Gastroesophageal sphincter (tissue), 4 donors: ENCODE data around the gene INO80. TPM values are rescaled to one million over a fixed set of nuclear protein-coding genes. Genes with fewer than 3 reads are reported as not detected.

Source experiments
- ATAC-seq: fragments of 150-250 bp; one replicate; pipeline ENCODE4 v1.9.1; 2016; ENCODE audit warnings: mild to moderate bottlenecking, moderate library complexity
- H3K27ac ChIP-seq, 4 donors: fragments of 200-600 bp; sonication (generic) in 3 of 4; 1 replicate in 3 of 4; 2 replicates in 1 of 4; pipeline ENCODE4 v1.5.1; 2016 to 2019
- H3K27me3 ChIP-seq: fragments of 200-600 bp; sonication (generic); one replicate; pipeline ENCODE4 v1.5.1; 2019
- H3K36me3 ChIP-seq, 2 donors: fragments of 200-600 bp; sonication (generic); one replicate each; pipeline ENCODE4 v1.5.1; 2019; ENCODE audit warnings: control low read depth in 1 of 2
- H3K4me1 ChIP-seq, 3 donors: fragments of 200-600 bp; sonication (generic); 1 replicate in 2 of 3; 2 replicates in 1 of 3; pipeline ENCODE4 v1.5.1; 2016 to 2019; ENCODE audit warnings: control low read depth in 2 of 3
- H3K4me3 ChIP-seq, 2 donors: fragments of 200-600 bp; sonication (generic); one replicate each; pipeline ENCODE4 v1.5.1; 2019; ENCODE audit warnings: mild to moderate bottlenecking in 1 of 2, moderate library complexity in 1 of 2
- H3K9me3 ChIP-seq, 3 donors: fragments of 200-600 bp; sonication (generic); one replicate each; pipeline ENCODE4 v1.5.1; 2017 to 2019; ENCODE audit warnings: control low read depth in 2 of 3
- EP300 ChIP-seq: sonication (generic); formaldehyde crosslinking; IDR thresholded peaks from one replicate; pipeline ENCODE4 v1.6.1; 2017; ENCODE audit warnings: antibody characterized with exemption, mild to moderate bottlenecking
- POLR2A ChIP-seq, 2 donors: fragments of 450-650 bp; IDR thresholded peaks; one replicate each; pipeline ENCODE4 v1.6.1; 2017; ENCODE audit warnings: antibody characterized with exemption in 2 of 2, mild to moderate bottlenecking in 2 of 2, moderate library complexity in 1 of 2
- POLR2AphosphoS5 ChIP-seq: sonication (generic); formaldehyde crosslinking; IDR thresholded peaks from one replicate; pipeline ENCODE4 v1.6.1; 2017; ENCODE audit warnings: antibody characterized with exemption
- WGBS, 2 donors: methylation state at CpG; one replicate each; pipeline ENCODE4 v1.1.5; 2018; ENCODE audit warnings: low coverage in 1 of 2; 5-methylcytosine and 5-hydroxymethylcytosine counted together
- total RNA-seq, 4 donors: library from RNA; depleted of rRNA; stranded (reverse); fragments of >200 nt; gene quantifications; one replicate each; pipeline ENCODE4 v1.1.0, GENCODE V29; 2016
- TF ChIP-seq, protein P1 (sequence below), 4 experiments: fragments of 200-600 bp in 2 of 4; fragments of 450-650 bp in 2 of 4; sonication (generic) in 1 of 4; IDR thresholded peaks; one replicate each; pipeline ENCODE4 v1.5.1; 2017 to 2019; ENCODE audit warnings: antibody characterized with exemption in 4 of 4, mild to moderate bottlenecking in 2 of 4, moderate library complexity in 2 of 4

INO80 gene
- total RNA-seq, 4 donors from 2014 or later: 18.0 to 61.3 (median 32.2) TPM

DNA sequence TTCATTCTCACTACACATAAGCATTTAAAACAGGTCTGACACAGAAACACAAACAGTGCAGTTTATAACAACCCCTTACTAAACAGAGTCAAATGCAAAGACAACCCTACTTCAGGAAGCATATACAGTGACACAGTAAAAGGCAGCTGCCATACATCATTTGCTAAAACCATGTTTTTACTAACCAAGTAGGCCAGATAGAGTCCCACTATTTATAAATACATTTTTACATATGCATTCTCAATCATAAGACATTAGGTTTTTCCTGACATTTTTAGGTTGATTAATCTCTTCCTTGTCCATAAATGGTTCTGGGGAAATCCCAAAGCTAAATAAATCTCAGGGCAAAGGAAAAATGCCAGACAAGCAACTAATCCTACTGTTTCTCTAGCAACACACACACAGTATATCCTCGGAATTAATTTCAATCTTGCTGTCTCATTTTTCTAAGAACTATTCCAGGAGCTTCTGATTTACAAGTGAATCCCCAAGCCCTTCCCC lies 123.8 kb downstream of the INO80 start:
- H3K4me1 ChIP-seq: peaks cover 0 to 19% (median 6%) of the 10 kb centered on the region in 3 donors
- H3K27ac ChIP-seq: peak overlapping the region in 2 of 4 donors; percentile 27 to 35
- TF ChIP-seq POLR2AphosphoS5 (peak; percentile 17), EP300 (no peak)
- ATAC-seq: no peak
- H3K9me3 ChIP-seq: no peaks in the 10 kb centered on the region
- H3K4me3 ChIP-seq: no peak overlapping the region
- 8 to 27% methylated on average over 1 of the region's 1 CpG for WGBS, 2 donors
- H3K27me3 ChIP-seq: no peaks in the 10 kb centered on the region
- peaks cover 0 to 72% of the 10 kb centered on the region in 2 donors for H3K36me3 ChIP-seq

DNA sequence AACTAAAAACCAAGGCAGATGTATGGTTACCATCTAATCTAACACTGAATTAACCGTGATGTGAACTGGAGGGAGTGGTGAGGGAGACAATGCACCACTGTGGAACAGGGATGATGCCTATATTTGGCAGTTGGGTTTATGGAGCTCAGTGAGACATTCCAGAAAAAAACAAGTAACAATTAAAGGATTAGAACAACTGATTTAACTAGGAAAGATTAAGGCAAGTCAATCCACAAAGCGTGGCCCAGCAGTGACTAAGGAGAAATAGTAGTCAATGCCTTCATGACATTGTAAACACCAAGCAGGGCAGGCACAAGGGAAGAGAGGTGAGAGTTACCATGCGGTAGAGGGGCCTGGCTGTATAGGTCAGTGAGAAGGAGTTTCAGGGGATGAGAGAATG lies 124.7 kb downstream of the INO80 start:
- ATAC-seq: no peak

DNA sequence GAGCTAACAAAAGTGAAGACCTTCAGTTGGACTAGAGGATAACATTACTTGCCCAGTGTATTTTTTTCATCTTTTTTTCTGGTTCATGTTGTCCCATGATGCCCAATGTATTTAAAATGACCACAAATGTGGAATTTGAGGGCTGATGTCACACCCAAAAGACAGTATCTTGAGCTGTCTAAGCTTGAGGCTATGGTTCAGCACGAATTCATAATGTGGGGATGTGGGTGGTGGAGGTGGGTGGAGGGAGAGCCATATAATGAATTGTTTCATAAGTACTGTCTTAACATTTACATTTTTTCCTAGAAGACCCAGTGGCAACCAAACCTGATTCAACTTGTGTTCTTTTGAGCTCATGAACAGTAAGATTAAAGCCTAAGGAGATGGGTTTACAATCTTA lies 125.3 kb downstream of the INO80 start:
- H3K4me3 ChIP-seq: no peak overlapping the region
- H3K27ac ChIP-seq: no peak overlapping the region
- WGBS, 2 donors: 0% methylated on average over 1 of the region's 1 CpG
- peaks cover 0 to 72% of the 10 kb centered on the region in 2 donors for H3K36me3 ChIP-seq
- peaks cover 0 to 19% (median 6%) of the 10 kb centered on the region in 3 donors for H3K4me1 ChIP-seq
- no peaks in the 10 kb centered on the region for H3K27me3 ChIP-seq
- H3K9me3 ChIP-seq: no peaks in the 10 kb centered on the region
- no peak for ATAC-seq
- no peak for TF ChIP-seq POLR2AphosphoS5
- TF ChIP-seq EP300: no peak
- no peak for TF ChIP-seq POLR2A (IDR thresholded peaks at IDR 0.05)
- TF ChIP-seq, protein P1, sequence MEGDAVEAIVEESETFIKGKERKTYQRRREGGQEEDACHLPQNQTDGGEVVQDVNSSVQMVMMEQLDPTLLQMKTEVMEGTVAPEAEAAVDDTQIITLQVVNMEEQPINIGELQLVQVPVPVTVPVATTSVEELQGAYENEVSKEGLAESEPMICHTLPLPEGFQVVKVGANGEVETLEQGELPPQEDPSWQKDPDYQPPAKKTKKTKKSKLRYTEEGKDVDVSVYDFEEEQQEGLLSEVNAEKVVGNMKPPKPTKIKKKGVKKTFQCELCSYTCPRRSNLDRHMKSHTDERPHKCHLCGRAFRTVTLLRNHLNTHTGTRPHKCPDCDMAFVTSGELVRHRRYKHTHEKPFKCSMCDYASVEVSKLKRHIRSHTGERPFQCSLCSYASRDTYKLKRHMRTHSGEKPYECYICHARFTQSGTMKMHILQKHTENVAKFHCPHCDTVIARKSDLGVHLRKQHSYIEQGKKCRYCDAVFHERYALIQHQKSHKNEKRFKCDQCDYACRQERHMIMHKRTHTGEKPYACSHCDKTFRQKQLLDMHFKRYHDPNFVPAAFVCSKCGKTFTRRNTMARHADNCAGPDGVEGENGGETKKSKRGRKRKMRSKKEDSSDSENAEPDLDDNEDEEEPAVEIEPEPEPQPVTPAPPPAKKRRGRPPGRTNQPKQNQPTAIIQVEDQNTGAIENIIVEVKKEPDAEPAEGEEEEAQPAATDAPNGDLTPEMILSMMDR (IDR thresholded peaks at IDR 0.05): no peak

More for the DNA sequence above, 124.7 kb downstream of the INO80 start:
- H3K9me3 ChIP-seq: no peaks in the 10 kb centered on the region
- WGBS, 2 donors: 72 to 85% methylated on average over 3 of the region's 3 CpGs
- no peaks in the 10 kb centered on the region for H3K27me3 ChIP-seq
- H3K36me3 ChIP-seq: peaks cover 0 to 72% of the 10 kb centered on the region in 2 donors
- TF ChIP-seq POLR2A (IDR thresholded peaks at IDR 0.05) (no peak), POLR2AphosphoS5 (no peak), EP300 (no peak)
- TF ChIP-seq, protein P1 (IDR thresholded peaks at IDR 0.05): no peak
- H3K27ac ChIP-seq: no peak overlapping the region
- peaks cover 0 to 19% (median 6%) of the 10 kb centered on the region in 3 donors for H3K4me1 ChIP-seq
- H3K4me3 ChIP-seq: no peak overlapping the region

DNA sequence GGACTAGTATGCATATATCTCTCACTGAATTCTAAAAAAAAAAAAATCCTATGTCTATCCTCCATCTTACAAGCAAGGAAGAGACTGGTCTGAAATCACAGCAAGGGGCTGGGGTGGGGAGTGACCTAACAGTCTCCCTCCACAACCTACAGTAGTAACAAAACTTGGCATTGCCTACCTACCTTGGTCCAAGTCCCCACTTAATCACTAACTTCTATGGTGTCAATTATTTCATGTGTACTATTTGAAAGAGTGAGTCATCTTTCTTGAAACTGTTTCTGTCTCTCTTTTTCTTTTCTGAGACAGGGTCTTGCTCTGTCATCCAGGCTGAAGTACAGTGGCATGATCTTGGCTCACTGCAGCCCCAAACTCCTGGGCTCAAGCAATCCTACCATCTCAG lies 126.0 kb downstream of the INO80 start:
- TF ChIP-seq, protein P1 (IDR thresholded peaks at IDR 0.05): no peak
- no peak for TF ChIP-seq POLR2A (IDR thresholded peaks at IDR 0.05)
- TF ChIP-seq EP300: no peak
- TF ChIP-seq POLR2AphosphoS5: no peak
- H3K27me3 ChIP-seq: no peaks in the 10 kb centered on the region
- H3K4me3 ChIP-seq: no peak overlapping the region
- peaks cover 0 to 72% of the 10 kb centered on the region in 2 donors for H3K36me3 ChIP-seq
- ATAC-seq: no peak
- H3K4me1 ChIP-seq: peaks cover 0 to 19% (median 6%) of the 10 kb centered on the region in 3 donors
- H3K27ac ChIP-seq: no peak overlapping the region
- H3K9me3 ChIP-seq: no peaks in the 10 kb centered on the region

DNA sequence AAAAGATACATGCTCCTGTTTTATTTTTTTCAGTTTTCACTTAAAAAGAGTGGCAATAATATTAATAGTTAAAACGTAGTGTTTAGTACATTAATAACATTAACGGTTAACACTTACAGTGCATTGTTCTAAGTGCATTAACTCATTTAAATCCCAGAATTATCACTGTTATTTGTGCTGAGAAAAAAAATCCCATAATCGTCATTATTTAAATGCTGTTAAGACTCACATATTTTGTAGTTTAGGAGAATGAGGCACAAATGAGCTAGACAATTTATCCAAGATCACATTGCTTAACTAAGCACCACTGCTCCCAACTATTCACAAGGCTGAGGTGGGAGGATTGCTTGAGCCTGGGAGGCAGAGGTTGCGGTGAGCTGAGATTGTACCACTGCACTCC lies 127.9 kb downstream of the INO80 start:
- H3K27me3 ChIP-seq: no peaks in the 10 kb centered on the region
- no peak overlapping the region for H3K4me3 ChIP-seq
- TF ChIP-seq EP300 (no peak), POLR2AphosphoS5 (no peak), POLR2A (IDR thresholded peaks at IDR 0.05) (no peak)
- TF ChIP-seq, protein P1 (IDR thresholded peaks at IDR 0.05): no peak
- ATAC-seq: no peak
- H3K27ac ChIP-seq: no peak overlapping the region
- H3K4me1 ChIP-seq: peaks cover 0 to 15% (median 6%) of the 10 kb centered on the region in 3 donors
- 83 to 87% methylated on average over 3 of the region's 4 CpGs for whole genome bisulfite sequencing, 2 donors
- peaks cover 0 to 79% of the 10 kb centered on the region in 2 donors for H3K36me3 ChIP-seq
- H3K9me3 ChIP-seq: no peaks in the 10 kb centered on the region
